Measurements from ENCODE around the gene SLC25A15. TPM values are rescaled to one million over a fixed set of nuclear protein-coding genes. Genes with fewer than 3 reads are reported as not detected.

SLC25A15 gene
- 14.0 TPM for polyA plus RNA-seq (ENCODE audit: insufficient read length)

DNA sequence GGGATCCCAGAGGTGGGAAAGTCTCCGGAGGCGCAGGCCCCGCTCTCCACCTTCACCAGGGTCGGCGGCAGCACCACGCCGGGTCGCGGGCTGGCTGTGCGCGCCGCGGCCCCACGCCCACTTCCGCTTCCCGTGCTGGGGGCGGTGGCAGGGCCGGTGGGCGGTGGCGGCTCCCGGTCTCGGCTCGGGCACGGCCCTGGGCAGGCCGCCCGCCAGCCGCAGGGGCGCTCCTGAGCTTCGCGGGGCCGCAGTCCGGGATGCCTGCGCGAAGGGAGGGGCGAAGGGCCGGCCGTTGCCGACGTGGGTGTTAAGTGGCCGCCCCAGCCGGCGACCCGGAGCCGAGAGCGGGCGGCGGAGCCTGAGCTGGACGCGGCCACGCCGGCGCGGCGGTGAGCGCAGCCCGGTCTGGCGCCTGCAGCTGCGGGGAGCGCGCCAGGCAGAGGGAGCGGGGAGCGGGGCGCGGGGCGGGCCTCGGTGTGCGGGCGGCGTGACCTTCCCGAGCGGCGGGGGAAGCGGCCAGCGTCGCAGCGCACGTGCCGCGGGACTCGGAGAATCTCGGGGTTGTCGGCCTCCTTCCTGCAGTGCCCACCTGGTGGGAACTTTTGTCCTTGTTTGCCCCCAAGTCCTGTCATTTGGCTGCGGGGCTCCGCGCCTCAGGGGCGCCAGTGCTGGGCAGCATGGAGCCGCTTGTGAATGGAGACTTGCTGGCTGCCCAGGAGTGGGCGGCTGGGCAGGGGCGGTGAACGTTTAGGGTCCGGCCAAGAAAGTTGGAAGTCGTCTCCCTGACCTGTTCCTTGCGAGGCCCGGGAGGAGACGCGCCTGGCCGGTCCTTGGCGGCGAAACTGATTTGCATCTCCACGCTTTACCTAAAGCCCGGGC, at the start of gene SLC25A15:
TSS of gene SLC25A15 (plus strand) at position 337 of the 879 bp plus-strand sequence. CDS start 3,616 bp downstream, outside the sequence.
- DNase-seq (ENCODE audit: low read depth) = no peak

DNA sequence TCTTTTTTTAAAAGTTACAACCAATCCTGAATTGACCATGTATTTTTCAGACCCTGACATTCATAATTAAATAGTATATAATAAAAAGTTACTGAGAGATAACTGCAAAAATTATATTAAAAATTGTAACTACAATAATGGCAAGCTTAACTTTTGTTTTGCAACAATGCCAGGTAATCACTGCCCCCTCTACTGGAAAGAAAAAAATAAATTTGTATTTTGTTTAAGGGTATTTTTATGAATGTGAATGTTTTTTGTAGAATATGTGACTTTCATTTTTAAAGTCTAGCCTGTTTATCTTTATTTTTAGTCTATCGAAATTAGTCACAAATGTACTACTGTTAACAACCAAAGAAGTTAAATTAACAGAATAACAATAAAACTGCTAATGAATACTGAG, 40.1 kb upstream of the SLC25A15 start:
- no peak for DNase-seq (ENCODE audit: low read depth)

DNA sequence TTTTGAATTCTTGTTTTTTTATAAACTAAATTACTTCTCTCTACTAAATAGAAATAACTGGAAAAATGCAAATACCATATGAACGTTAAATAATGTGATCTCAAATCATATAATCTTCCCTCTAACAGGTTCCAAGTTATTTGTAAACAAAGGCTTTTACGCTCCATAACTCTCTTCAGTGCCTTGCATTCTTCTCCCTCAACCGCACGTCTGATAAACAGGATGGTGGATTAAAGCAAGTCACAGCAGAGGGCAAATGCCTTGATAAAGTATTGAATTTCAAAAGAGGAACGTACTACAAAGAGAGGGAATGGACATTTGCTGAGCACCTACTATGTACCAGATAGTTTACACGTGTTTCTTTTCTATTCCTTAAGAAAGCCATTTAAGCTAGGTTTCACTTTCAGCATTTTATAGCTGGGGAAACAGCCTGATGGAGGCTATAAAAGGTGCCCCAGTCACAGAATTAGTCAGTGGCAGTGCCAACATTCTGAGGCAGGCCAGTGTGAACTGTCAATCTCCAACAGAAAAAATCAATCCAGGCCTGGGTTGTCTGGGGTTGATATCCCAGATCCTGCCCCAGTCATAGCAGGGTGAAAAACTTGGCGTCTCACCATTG, 34.2 kb upstream of the SLC25A15 start:
- DNase-seq (ENCODE audit: low read depth) = no peak

DNA sequence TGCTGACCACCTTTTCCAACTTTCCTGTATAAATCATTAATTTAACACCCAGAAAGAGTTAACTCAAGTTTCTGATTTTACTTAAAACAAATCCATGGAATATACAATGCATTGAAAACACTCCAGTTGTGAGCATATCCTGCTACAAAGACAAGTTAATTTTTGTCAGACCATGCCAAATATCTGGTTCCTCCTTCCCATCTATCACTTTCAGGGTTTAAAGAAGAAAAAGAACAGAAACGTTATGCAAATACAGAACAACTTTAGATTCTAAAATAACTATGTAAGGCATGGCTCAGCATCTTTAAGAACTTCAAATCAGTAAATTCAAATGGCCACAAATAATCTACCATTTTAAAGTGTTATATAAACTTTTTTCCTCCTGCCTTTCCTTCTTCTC, 33.4 kb upstream of the SLC25A15 start:
- no peak for DNase-seq (ENCODE audit: low read depth)

DNA sequence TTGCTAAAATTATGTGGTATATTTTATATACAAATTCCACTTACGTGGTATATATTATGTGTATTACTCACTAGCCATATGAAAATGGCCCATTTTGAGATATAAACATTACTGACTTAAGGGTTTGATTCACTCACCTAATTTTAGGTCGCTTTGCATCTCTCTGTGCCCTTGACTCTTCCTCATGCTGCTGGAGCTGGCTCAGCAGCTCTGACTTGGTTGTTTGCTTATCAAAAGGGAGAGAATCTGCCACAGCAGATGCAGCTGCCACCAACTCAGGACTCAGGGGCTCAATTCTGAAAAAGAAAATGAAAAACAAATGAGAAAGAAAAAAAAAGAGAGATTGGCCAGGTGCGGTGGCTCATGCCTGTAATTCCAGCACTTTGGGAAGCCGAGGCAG, 30.6 kb upstream of the SLC25A15 start:
- no peak for DNase-seq (ENCODE audit: low read depth)

DNA sequence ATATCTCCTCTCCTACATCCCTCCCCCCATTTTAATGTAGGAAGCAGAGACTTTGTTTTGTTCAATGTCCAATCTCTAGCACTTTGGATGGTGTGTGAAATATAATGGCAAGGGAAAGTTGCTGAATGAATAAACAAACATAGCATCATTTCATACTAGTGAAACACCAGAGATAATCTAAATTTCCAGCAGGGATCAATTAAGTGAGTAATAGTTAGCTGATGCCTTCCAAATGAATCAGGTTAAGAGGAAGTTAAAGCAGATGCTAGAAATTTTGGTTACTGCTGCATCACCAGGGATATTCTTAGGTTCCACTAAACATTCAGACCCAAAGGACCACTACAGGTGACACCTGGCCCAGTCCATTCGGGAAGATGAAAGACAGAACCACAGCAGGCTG, 26.6 kb upstream of the SLC25A15 start:
- DNase-seq (ENCODE audit: low read depth) = no peak

DNA sequence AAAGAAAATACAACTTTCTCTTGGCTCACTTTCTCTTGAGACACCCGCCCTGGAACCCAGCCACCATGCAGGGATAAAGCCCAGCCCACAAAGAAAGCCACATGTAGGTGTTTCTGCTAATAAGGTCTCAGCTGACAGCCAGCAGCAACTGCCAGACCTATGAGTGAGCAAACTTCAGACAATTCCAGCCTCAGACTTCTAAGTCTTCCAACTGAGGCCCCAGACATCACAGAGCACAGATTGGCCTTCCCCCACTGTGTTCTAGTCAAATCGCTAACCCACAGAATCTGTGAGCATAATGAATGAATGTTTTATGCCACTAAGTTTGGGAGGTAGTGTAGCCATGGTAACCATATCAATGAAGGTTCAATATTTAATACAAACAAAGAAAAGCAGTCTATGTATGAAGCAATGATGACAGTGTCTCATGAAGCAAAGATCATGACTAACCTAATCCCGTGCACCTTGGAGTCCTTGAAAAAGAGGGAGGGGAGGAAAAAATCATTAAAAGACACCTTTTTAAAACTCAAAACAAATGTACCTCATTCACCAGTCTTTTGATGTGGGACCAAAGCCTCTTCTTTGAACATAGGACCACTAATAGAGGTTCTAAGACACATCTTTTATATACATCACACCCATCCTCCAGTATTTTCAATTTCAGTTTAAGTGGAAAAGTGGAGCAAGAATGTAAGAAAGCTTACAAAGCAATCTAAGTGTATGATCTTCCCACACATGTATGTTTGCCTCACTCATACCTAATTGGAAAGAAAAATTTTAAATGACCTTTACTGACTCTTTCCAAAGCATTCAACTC, 24.6 kb upstream of the SLC25A15 start:
- no peak for DNase-seq (ENCODE audit: low read depth)

DNA sequence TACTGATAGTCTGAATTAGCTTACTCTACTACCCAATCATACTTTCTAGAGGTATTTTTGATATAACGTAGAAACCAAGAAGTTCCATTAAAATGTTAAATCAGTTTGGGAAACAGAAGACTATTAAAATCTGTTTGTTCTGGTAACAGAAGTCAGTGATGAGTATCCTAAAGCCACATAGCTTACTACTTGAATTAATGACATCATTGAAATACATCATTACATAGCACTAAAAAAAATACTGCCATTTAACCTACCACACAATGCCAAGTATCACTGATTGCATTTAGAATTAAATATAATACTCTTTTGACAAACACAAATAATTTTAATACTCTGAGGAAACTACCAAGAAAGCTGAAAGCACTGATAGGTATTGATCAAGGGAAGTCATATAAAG, 23.8 kb upstream of the SLC25A15 start:
- no peak for DNase-seq (ENCODE audit: low read depth)

DNA sequence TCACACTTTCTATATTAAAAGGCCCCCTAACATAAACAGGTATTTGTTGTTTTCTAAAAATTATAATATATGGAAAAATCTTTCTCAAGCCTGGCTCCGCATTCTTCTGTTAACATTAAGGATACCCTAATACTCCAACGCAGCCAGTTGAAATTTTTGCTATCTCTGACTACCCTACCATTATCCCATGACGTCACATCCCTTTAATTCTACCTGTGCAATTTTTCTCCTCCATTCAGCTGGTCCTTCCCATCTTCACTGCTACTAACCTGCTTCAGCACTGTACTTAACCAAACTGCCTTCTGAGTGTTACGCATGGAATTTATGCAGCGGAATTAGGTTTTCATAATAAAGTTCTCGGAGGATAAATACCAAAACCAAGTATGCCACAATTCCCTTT, 19.4 kb upstream of the SLC25A15 start:
- no peak for DNase-seq (ENCODE audit: low read depth)

DNA sequence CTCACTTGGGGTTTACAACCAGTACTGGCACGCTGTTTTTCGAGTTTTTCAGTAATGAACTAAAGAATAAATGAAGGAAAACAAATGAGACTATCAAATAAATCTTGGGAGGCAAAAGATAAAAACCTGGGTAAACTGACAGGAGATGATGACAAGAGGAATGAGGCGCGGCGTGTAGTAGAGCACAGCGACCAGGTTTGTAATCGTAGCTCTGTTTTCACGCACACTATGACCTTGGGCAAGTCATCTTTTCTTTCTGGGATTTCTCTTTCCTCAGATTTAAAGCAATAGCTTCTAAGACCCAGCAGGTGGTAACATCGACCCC, 18.8 kb upstream of the SLC25A15 start:
- no peak for DNase-seq (ENCODE audit: low read depth)

DNA sequence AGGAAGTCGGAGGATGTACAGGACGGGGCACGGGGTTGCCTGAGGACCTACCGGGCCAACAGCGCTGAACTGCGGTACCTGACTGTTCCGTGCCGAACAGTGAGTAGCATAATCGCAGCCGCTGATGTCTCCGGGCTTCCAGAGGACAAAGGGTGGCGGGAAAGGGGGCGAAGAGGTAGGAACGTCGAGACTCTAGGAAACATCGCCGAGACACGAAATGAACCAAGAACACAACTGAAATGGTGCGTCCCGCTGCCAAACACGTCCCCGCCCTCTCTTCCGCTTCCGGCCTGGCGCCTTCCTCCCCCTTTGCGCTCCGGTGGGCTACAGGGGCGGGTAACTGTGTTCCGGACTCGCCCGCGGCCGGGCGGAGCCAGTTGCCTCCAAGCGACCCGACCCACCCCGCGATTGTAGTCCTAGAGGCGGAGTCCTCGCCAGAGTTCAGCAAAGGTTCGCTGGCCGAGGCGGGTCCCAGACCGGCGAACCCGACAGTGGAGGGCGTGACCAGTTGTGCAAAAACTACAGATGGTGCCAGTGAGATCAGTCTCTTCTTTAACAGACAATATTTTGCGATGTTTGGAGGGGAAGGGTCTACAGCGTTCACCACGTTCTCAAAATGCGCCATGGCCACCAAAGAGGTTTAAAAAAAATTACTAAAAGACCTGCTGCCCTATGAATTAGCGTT, 18.3 kb upstream of the SLC25A15 start, which contains the start of gene MRPS31:
TSS of gene MRPS31 (minus strand) at position 257 of the 685 bp plus-strand sequence. CDS start at position 203, 54 bp downstream.
- peak; percentile 72 for DNase-seq (ENCODE audit: low read depth)

DNA sequence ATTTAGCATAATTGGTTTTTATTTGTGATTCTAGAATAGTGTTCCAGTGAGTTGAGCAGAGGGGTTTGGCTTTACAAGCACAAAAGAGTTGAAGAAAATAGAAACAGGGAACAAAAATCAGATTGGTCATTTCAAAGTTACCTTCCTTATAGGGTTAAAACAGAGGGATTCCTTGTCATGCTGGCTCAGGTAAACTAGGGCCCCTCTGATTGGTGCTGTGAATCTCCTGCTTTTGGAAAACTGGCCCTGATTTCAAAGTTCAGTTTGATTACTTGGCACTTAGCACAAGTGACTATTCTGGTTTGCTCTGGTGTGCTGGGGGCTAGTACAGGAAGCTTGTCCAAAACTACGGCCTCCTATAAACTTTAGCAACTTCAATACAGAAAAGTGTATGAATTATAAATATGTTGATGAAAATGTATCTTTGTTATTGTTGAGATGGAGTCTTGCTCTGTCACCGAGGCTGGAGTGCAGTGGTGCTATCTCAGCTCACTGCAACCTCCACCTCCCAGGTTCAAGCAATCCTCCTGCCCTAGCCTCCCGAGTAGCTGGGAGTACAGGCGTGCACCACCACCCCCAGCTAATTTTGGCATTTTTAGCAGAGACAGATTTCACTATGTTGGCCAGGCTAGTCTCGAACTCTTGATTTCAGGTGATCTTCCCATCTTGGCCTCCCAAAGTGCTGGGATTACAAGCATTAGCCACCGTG, 16.5 kb upstream of the SLC25A15 start:
- DNase-seq (ENCODE audit: low read depth) = no peak

DNA sequence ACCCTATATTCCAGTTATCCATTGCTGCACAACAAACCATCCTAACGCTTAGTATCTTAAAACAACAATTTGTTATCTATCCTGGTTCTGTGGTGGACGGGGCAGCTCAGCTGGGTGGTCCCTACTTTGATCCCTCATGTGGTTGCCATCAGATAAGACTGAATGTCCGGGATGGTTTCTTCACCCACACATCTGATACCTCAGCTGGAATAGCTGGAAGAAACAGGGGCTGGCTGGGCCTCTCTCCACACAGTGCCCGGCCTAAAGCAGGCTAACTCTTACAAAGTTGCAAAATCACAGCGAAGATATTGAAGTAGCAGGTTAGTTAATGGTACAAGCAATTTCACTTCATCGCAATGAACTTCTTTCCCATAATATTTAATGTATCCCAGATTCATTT, 14.7 kb upstream of the SLC25A15 start:
- DNase-seq (ENCODE audit: low read depth) = no peak

DNA sequence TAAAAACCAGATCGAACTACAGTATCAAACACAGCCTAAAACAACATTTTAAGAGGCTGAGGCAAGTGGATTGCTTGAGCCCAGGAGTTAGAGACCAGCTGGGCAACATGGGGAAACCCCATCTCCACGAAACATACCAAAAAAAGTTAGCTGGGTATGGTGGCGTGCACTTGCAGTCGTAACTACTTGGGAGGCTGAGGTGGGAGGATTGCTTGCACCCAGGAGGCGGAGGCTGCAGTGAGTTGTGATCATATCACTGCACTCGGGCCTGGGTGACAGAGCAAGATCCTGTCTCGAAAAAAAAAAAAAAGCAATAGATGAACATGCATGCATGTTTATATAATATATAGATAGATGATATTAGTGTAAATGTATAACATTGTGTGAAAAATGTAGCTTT, 13.2 kb upstream of the SLC25A15 start:
- DNase-seq (ENCODE audit: low read depth) = no peak

DNA sequence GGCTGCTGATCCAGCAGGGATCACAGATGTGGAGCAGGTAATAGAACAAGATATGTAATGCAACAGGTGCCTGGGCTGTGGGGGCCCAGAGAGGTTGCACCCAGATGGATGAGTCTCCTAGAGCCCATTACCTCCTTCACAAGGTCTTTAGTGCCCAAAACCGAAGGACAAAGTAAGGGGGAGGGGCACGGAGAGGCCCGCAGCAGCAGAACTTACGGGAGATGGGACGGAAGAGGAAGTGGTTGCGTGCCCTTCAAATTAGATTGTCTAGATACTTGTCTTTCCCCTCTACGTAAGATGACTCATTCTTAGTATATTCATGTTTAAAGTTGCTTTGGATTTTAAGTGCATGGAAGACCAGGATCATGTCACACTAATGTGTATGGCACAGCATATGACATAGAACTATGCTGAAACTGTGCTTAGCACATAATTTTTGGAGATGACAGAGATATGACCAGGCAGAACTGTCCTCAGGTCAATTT, 12.7 kb upstream of the SLC25A15 start:
- no peak for DNase-seq (ENCODE audit: low read depth)

DNA sequence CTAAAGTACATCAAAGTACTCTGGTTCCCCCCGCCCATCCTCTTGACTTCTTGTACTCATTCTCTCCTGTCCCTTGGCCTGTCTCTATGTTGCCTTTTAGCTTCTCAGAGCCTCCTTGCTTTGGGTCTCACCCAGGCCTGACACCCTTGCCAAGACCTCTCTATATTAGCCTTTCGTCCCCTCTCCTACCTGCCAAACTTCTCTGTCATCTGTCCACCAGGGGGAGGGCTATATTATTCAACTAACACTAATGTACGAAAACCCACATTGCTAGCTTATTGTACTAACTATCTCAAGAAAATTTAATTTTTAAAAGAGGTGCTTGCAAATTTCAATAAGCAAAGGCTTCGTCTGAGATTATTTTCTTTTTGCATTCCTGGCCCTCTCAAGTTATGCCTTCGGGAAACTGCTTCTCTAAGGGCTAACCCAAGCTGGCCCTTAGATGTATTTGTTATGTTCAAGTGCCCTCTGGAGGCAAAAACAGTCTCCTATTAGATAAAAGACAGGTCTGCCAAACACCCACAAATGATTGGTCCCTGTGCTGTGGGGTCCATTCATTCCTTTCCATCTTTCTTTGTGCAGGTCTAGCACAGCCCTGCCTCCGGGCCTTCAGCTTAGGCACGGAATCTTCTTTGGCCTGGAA, 12.1 kb upstream of the SLC25A15 start:
- DNase-seq (ENCODE audit: low read depth) = no peak

DNA sequence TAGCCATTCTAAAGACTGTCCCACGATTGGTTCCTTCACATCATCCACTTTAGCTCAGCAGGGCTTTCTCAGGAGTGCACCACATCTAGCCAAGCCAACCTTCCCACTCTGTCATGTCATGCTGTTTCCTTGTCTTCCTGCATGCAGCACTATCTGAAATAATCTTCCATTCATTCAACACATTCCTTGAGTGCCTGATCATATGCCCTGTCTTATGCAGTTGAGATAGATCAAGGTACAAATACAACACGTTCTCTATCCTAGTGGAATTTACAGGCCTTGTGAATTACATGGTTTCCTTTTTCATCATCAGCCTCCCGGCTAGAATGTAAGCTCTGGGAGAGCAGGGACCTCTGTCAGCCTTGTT, 11.6 kb upstream of the SLC25A15 start:
- DNase-seq (ENCODE audit: low read depth) = no peak

DNA sequence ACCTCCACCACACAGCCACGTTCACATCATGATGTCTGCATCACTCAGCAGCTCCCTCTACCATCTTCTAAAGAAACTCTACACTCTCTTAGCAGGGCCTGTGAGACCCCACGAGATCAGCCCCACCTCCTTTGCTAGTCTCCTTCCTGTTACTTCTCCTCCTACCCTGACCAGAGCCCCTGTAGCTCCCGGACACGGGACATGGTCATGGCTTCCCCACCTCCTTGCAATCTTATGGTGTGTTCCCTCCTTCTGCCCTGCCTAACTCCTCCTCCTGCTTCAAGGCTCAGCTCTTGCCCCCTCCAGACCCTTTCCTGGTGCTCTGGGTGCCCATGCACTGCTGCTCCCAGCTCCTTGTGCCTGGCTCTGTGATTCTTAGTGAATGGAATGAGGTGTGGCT, 10.4 kb upstream of the SLC25A15 start:
- no peak for DNase-seq (ENCODE audit: low read depth)

DNA sequence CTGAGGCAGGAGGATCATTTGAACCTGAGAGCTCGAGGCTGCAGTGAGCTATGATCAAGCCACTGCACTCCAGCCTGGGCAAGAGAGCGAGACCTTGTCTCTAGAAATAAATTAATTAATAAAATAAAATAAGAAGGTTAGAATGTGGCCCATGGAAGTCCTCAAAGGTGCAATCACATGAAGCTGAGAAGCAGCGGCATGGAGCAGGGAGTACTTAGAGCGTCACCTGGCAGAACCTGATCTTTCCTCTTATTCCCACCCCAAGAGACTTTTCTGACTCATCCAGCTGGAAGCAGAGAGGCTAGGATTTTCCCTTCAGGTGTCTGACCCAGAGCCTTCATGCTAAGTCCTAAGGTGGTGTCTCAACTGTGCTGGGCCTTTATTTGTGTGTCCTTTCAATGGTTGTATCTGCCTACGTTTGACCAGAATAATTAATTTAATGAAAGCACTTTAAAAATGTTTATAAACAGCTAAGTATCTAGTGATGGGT, 9.6 kb upstream of the SLC25A15 start:
- no peak for DNase-seq (ENCODE audit: low read depth)

DNA sequence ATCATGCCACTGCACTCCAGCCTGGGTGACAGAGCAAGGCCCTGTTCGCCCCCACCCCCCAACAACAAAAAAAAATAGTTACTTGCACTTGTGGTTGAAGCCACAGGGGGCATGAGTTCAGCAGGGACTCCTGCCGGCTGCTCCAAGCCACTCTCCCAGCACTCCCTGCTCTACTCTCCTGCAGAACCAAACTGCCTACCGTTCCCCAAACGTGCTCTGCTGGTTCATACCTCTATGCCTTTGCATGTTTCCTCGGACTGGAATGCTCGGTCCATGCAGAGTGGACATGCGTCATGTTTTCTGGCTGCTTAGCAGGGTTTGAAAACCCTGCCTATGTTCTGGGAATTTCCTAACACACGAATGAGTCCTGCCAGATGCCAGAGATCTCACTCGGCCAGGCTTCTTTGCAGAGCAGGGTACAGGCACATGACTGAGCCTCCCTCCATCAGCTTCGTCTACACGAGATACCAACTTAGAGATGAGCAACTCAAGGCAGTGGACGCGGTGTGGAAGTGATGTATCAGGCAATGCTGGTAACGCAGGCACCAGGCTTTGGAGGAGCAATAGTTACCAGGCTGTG, 8.5 kb upstream of the SLC25A15 start:
- no peak for DNase-seq (ENCODE audit: low read depth)
